HUDEP-2 (cell line): Measurements from ENCODE around the gene PDPN.

Experiments used
- DNase-seq, 76 experiments: peaks; one replicate each; lab custom pipeline; 2025; ENCODE audit not compliant: unreplicated experiment in 76 of 76; lab: John Stamatoyannopoulos, UW

The PDPN gene

GRCh38 chr1:13576926-13577325, 6.7 kb upstream of the PDPN start:
- no peak for DNase-seq

DNA sequence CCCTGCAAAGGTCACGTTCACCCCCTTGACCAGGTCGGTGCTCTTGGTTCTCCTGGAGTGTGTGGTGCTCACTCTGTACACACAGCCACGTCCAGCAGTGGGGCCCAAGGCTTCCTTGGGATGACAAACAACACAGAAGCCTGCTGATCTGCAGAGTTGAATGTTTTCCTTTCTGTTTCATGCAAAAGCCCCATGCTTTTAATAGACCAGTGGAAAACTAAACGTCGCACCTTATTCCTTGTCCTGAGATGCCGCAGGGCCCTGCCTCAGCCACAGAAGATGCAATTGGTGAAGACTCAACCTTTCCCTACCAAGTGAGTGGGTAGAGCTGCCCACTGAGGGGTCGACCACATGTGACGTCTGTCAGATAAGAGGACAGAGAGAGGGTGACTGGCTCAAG, 5.8 kb upstream of the PDPN start:
- no peak for DNase-seq

- no peak for DNase-seq
These were observed 2.2 kb upstream of the PDPN start for GRCh38 chr1:13581446-13581845.

DNA sequence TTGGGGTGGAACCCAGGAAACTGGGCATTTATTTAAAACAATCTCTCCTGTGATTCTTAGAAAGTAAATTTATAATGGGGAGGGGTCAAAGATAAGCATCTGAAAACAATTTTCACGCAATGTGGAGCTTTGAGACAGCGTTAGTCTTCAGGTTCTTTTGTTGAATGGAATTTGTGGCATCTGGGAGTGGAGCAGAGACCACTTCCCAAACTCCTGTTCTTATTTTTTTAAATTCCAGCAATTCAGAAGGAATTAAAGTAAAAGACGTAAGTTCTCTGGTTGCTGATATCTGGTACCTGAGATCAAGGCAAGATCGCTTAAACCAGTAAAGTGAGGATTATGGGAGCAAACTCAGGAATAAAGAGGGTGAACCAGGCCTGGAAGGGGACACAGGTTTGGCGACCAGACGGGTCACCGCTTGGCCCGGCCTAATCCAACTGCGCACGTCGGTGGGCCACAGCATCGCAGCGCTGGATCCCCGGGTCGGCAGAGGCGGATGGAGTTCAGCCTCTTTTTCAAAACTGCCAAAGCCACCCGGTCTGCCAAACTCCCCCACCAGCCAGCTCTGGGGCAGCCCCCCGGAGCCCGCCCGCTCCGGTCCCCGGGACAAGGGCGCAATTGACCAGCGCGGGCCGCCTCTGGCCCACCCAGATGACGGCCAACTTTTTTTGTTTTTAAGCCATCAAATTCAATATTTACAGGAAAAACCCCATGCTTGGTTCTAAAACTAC, 754 bp upstream of the PDPN start:
- DNase-seq: no peak

- no peak for DNase-seq
These were observed 547 bp downstream of the PDPN start for GRCh38 chr1:13583966-13584791.

DNA sequence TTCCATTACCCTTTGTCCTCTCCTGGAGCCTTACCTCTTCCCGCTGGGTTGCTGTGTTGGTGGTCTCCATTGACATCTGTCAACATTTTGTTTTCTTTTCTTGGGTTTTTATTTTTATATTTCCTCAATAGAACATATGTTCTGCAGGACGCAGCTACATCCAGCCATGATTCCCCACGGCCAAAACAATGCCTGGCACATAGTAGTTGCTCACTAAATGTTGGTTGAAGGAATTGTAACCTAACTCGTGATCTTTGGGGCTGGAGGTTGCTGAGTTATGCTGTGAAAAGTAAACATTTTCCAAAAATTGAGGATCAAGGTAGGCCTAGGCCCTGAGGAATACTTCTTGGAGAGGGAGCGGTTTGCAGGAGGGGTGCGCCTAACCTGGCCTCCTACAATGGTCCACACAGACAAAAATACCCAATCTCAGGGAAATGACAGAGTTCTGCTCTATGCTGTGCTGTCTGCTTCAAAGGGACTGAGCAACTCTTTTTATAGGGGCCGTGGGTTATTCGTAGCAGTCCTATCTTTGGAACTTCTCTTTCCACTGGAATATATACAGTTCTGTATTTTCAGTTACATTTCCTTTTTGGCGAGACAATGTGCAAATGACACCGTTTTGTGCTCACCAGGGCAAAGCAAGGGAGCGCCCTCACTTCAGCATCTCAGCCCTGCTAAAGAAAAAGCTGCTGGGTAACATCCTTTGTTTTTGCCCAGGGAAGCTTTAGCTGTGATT, 1.4 kb downstream of the PDPN start:
- no peak for DNase-seq

GRCh38 chr1:13585612-13585991, 2.0 kb downstream of the PDPN start:
- DNase-seq: no peak

DNA sequence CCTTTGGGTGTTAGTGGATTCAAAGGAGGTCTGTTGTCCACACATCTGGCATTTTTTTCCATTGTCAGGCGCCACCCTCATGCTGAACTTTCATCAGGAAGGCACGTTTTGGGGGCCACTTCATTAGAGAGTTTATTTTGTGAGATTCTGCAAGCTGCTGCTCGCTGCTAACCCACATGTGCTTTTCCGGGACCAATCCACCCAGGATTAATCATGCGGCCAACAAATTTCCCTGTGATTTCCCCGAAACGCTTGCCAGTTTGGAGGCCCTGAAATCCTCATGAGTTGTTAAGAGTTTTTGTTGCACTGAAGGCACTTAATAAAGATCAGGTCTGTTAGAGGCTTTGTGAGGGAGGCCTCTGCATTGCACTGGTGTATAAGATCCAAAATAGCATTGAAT, 2.4 kb downstream of the PDPN start:
- no peak for DNase-seq

DNA sequence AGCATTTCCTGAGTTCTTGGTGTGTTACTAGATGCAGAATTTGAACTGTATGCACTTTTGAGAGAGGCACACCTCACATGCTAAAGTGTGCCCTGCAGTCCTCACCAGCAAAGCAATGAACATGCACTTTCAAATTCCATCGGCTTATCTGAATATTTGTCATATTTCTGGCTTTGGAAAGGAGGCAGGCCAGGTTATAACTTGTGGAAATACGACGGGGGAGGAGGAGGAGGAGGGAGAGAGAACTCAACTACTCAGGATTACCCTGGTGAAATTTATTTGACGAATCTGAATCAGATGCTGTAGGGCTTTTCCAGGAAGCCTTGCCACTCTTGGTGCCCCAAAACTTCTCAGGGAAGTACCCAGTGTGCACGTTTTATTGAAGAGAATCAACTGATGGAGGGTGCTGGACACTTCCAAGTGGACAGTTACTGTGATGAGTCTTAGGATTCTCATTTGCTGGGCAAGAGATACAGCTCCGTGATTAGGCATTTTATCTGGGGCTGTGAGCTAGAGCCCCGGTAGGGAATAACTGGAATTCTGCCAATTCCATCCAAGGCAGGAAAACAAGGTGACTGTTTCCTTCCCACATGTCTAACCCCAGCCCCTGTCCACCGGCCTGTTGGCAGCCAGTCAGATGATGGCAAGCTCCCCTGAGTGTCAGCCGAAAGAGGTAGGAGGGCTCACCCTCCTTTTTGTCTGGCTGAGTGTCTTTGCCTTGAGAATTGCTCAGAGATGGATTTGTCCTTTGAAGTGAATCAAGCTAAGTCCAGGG, 3.8 kb downstream of the PDPN start:
- no peak for DNase-seq

GRCh38 chr1:13588946-13589796, 5.5 kb downstream of the PDPN start:
- no peak for DNase-seq

GRCh38 chr1:13590486-13590885, 6.9 kb downstream of the PDPN start:
- DNase-seq: no peak

GRCh38 chr1:13593511-13594131, 10.0 kb downstream of the PDPN start:
- no peak for DNase-seq

DNA sequence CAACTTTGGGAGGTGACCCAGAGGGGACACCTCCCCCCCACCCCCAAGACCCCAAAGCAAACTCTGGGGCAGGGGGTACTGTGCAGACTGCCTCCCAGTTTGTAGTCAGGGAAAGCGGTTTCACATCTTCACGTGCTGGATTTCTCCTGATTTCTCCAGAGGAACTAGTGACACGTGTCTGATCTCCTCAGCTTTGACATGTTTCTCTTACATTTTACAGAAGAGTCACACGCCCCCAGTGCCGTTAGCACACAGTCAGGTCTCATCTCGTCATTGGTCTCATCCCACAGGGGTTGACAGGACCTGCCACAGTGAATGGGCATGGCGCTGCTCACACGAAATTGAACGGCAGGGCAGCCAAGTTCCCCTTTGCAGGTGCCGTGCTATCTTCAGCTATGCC, 11.8 kb downstream of the PDPN start:
- DNase-seq: no peak

DNA sequence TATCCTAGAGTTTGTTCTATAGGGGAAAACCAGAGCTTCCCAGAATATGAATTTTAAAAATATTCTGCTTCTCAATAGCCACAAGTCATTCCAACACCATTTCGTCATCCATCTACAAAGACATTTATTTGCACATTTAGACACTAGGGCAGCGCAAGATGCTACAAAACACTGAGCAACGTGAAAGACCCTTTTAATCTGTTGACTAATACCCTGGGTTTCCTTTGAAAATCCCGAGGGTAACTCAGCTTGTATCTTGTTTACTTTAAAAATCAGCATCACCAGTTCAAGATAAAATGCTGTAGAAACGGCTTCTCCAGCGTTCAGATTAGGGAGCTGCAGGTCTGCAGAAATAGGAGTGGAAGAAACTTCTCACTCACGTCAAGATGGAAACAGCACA, 13.5 kb downstream of the PDPN start:
- no peak for DNase-seq

DNA sequence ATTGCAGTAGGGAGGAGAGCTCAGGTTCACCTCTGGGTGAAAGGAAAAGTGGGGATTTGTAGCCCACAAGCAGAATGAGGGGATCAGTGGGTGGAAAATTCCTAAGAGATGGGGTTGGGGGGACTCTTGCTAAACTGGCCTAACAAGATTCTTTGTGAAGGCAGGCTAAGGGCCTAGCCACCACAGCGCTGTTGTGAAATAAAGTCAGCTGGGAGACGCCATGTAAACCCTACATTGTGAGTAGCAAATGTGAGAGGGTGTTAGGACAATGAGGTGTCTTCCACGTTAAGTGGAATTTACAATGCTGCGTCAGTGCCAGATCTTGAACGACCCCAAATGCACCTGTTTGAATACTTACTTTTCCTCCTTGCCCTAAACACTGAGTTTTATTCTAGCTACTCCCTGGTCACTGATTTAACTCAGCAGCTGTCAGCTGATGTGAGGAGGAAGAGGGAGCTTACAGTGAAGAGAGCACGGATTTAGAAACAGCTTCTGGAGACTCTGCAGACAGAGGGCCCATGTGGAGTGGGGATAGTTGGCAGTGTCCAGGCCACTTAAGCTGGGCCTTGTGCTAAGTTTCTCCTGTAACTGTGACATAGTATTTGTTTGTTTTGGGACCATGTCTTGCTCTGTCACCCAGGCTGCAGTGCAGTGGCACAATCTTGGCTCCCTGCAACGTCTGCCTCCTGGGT, 17.3 kb downstream of the PDPN start:
- DNase-seq: peak in 1 of 76 experiments; percentile 0

- no peak for DNase-seq
These were observed 20.5 kb downstream of the PDPN start for GRCh38 chr1:13604176-13604575.

GRCh38 chr1:13604721-13605120, 21.1 kb downstream of the PDPN start:
- DNase-seq: no peak

DNA sequence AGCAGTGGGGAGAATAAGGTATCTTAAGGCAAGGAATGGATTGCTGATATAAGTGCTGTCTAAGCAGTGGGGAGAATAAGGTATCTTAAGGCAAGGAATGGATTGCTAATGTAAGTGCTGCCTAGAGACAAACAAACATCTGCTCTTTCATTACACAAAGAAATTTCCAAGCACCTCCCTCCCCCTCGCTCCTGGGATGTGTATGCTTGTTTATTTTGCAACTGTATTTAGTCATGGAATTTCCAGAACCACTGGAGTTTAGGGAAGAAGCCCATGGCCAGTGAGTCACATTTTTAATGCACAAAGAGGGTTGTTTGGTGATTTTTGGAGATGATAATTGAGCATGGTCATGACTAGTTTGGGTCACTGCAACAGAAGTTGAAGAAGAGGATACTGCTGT, 21.5 kb downstream of the PDPN start:
- no peak for DNase-seq

DNA sequence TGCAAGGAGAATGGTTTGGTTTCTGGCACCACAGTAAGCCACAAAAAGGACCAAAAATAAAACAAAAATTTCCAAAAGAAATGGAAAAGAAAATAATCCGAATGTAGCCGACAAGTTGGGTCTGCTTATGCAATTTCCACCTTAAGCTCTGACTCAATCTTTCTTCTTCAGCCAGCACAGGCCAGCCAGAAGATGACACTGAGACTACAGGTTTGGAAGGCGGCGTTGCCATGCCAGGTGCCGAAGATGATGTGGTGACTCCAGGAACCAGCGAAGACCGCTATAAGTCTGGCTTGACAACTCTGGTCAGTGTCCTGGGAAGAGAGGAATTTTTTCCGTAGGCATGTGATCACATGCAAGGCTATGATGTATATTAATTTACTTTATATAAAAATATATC, 23.4 kb downstream of the PDPN start:
- no peak for DNase-seq
